ENCODE data around the gene CSNK1E. TPM values are rescaled to one million over a fixed set of nuclear protein-coding genes. Genes with fewer than 3 reads are reported as not detected.
"Not testable (repeated sequence)": the region's sequence is repeated elsewhere in the genome, so short reads cannot be mapped to it uniquely, and the experiment has no call there.

The CSNK1E gene
- total RNA-seq, 2 donors from 2014 or later: 41.8 to 78.8 TPM

- no peaks in the 10 kb centered on the region for H3K9me3 ChIP-seq
- H3K27ac ChIP-seq: no peak overlapping the region
- no peak for TF ChIP-seq CTCF (IDR thresholded peaks at IDR 0.05)
- H3K4me1 ChIP-seq: no peaks in the 10 kb centered on the region
- H3K27me3 ChIP-seq: no peaks in the 10 kb centered on the region
- no peak overlapping the region for H3K4me3 ChIP-seq
- H3K36me3 ChIP-seq: no peaks in the 10 kb centered on the region
- peak; percentile 50 for DNase-seq (ENCODE audit: low spot score)
These were observed 30.1 kb upstream of the CSNK1E start for GRCh38 chr22:38347181-38347943.

GRCh38 chr22:38346506-38346905 is 29.3 kb upstream of the CSNK1E start:
- Histone ChIP-seq H3K9me3 (no peaks in the 10 kb centered on the region), H3K27ac (no peak overlapping the region), H3K4me3 (no peak overlapping the region), H3K36me3 (no peaks in the 10 kb centered on the region), H3K27me3 (no peaks in the 10 kb centered on the region), H3K4me1 (no peaks in the 10 kb centered on the region)
- TF ChIP-seq CTCF (IDR thresholded peaks at IDR 0.05): no peak
- peak; percentile 55 for DNase-seq (ENCODE audit: low spot score)

- peak; percentile 43 for DNase-seq (ENCODE audit: low spot score)
- H3K9me3 ChIP-seq: no peaks in the 10 kb centered on the region
- no peak for TF ChIP-seq CTCF (IDR thresholded peaks at IDR 0.05)
- H3K4me3 ChIP-seq: no peak overlapping the region
- H3K27me3 ChIP-seq: no peaks in the 10 kb centered on the region
- no peaks in the 10 kb centered on the region for H3K36me3 ChIP-seq
- H3K27ac ChIP-seq: no peak overlapping the region
- no peaks in the 10 kb centered on the region for H3K4me1 ChIP-seq
These were observed 28.5 kb upstream of the CSNK1E start for GRCh38 chr22:38345782-38346181.

GRCh38 chr22:38339893-38340292 is 22.7 kb upstream of the CSNK1E start:
- not testable (repeated sequence) for H3K27me3 ChIP-seq; DNase-seq (ENCODE audit: low spot score); H3K4me1 ChIP-seq; H3K27ac ChIP-seq; H3K4me3 ChIP-seq; H3K36me3 ChIP-seq; H3K9me3 ChIP-seq

- TF ChIP-seq CTCF (IDR thresholded peaks at IDR 0.05): no peak
- no peak overlapping the region for H3K27ac ChIP-seq
- H3K36me3 ChIP-seq: no peaks in the 10 kb centered on the region
- no peak overlapping the region for H3K4me3 ChIP-seq
- H3K27me3 ChIP-seq: no peaks in the 10 kb centered on the region
- DNase-seq (ENCODE audit: low spot score): no peak
- H3K4me1 ChIP-seq: peaks cover 0 to 6% of the 10 kb centered on the region in 2 donors
- H3K9me3 ChIP-seq: no peaks in the 10 kb centered on the region
These were observed 21.6 kb upstream of the CSNK1E start for GRCh38 chr22:38338772-38339379.

GRCh38 chr22:38336699-38337098 is 19.5 kb upstream of the CSNK1E start:
- H3K27ac ChIP-seq: no peak overlapping the region
- H3K4me1 ChIP-seq: peaks cover 0 to 6% of the 10 kb centered on the region in 2 donors
- H3K36me3 ChIP-seq: no peaks in the 10 kb centered on the region
- no peak for DNase-seq (ENCODE audit: low spot score)
- H3K9me3 ChIP-seq: no peaks in the 10 kb centered on the region
- no peaks in the 10 kb centered on the region for H3K27me3 ChIP-seq
- no peak for TF ChIP-seq CTCF (IDR thresholded peaks at IDR 0.05)
- peak overlapping the region in 1 of 2 donors; percentile 48 for H3K4me3 ChIP-seq
